Ramos (cell line): ENCODE results near the gene GABRR3.

Source experiments
- in situ Hi-C: fragments of 300-500 bp; cut with MboI; formaldehyde crosslinking; loops from one replicate; pipeline ENCODE4 v1.14.3; 2022; ENCODE audit warnings: low sequenced_read_pairs; ENCODE audit not compliant: unreplicated experiment

The GABRR3 gene

DNA sequence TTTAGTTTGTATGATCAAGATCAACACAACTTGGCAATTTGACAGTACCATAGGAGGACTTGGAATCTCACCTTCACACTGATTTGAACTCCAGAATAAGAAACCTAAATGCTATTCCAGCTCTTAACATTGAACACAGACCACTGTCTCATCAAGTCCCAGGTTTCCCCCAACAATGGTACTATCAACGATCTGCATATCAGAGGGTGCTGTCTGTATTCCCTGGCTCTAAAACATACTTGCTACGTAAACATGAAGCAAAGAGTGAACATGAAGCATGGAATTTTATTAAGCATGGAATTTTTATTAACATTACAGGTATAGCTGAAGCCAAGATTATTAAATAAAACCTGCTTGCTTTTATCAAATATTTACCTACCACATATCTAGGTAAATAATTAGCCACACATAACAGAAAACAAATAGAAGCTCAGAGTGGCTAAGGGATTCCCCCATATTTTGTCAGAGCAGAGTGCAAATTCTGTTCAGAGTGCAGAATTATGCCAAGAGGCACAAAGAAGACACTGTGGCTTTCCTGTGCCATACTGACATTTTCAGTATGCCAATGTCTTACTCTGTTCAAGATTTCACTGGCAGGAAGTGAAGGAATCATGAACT is 40.7 kb downstream of the GABRR3 start:
- in situ Hi-C loops: no loop called here

DNA sequence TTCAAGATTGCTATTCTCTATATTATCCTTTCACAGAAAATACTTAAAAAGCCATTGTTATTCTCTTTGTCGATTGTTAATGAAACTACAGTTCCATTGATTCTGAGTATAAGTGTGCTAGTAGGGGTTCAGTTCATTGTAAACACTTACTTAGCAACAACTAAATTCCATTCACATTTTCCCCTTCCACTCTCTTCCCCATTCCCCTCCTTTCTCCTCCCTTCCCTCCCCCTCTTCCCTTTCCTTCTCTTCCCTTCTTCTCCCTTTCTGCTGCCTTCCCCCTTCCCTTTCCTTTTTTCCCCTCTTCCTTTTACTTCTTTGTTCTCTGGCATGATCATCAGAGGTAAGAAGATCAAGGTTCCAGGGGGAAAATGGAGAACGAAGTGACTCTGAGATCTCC is 41.6 kb downstream of the GABRR3 start:
- in situ Hi-C loops: no loop called here

DNA sequence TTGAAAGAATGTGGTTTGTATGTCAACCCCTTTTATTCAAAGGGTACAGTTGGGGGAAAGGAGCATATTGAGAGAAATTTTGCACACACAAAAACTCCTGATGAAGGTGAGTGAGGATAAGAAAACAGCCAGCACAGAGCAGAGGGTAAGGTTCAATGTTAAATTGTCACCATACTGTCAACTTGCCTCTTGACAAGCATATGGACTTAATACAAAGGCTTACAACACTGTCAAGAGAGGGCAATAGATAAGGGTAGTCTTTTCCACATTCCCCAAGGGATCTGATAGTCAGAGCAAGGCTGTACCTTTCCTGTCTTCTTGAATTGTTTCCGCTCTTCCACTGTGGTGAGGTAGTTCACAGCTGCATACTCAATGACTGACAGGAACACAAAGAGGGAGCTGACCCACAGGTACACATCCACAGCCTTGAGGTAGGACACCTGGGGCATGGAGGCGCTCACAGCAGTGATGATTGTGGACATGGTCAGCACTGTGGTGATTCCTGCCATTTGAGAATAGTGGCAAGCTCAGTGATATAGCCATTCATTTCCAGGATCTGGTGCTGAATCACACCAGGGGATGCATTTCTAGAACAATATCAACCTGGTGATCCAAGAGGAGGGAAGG is 42.5 kb downstream of the GABRR3 start:
- in situ Hi-C loops: no loop called here

DNA sequence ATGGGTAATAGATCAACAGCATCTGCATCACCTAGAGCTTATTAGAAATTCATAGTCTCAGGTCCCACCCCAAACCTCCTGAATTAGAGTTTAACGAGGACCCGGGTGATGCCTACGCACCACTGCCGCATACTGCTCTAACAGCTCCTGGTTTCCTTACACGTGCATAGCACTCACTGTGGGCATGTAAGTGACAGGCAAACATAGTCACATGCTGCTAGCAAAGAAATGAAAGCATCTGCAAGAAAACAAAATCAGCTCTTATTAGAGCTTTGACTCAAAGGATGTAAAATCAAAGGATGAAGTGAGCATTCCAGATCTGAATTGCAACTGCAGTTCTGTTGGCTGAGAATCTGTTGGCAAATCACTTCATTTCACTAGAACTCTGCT is 43.8 kb downstream of the GABRR3 start:
- in situ Hi-C loops: no loop called here

DNA sequence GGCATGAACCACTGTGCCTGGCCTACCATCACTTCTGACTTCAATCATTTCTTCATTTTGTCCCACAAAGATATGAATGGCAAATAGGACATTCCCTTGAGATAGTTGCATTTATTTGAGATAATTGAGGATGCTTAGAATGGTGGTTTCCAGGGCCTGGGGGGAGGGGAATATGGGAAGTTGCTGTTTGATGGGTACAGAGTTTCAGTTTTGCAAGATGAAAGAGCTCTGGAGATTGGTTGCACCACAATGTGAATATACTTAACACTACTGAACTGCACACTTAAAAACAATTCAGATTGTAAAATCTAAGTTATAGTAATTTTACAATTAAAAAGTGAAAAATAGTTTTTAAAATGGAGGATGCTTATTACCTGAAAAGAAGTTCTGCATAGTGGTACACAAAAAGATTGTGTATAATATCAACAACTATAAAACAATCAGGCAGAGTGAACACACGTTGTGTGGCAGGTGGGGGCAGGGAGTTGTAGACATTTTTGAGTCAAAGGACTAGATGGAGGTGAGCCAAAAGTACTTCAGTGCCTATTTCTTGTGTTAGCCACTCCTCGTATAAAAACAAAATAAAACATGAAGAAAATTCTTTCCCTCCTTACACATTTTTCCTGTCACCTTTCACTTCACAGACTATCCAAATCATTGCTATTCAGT is 44.4 kb downstream of the GABRR3 start:
- in situ Hi-C loops: no loop called here

DNA sequence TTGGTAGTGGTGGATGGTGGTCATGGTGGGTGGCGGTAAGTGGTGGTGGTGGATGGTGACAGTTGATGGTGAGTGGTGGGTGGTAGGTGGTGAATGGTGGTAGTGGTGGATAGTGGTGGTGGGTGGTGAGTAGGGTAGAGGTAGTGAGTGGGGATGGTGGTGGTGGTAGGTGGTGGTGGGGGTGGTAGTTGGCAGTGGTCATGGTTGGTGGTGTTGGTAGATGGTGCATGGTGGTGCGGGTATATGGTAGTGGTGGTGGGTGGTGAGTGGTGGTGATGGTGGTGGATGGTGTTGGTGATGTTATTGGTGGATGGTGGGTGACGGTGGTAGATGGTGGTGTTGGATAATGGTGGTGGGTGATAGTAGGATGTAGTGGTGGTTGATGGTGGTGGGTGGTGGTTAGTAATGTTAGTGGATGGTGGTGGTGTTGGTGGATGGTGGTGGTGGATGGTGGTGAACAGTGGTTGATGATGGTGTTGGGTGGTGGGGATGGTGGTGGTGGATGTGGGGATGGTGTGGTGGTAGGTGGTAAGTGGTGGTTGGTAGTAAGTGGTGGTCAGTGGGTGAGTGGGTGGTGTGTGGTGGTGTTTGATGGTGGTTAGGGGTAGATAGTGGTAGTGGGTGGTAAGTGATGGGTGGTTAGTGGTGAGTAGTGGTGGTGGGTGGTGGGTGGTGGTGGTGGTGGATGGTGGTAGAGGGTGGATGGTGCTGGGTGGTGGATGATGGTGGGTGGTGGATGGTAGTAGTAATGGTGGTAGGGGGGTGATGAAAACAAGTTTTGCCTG is 46.1 kb downstream of the GABRR3 start:
- in situ Hi-C loops: no loop called here

DNA sequence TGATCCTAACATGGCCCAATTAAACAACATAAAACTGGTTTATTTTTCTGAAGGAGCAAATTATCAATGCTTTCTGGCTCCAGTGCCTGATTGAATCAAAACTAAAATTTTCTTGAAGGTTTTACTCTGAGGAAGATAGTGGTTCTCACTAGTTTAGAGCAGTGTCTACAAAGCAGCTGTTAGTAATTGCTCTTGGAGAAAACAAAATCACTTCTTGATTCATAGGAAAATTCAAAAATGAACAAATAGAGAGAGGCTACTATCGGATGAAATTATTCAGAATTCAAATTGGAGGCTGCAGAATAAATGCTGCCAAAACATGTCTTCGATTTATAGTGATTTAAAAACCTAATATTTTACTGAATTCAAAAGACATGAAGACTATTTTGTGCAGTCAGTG is 47.8 kb downstream of the GABRR3 start:
- in situ Hi-C loops: no loop called here

DNA sequence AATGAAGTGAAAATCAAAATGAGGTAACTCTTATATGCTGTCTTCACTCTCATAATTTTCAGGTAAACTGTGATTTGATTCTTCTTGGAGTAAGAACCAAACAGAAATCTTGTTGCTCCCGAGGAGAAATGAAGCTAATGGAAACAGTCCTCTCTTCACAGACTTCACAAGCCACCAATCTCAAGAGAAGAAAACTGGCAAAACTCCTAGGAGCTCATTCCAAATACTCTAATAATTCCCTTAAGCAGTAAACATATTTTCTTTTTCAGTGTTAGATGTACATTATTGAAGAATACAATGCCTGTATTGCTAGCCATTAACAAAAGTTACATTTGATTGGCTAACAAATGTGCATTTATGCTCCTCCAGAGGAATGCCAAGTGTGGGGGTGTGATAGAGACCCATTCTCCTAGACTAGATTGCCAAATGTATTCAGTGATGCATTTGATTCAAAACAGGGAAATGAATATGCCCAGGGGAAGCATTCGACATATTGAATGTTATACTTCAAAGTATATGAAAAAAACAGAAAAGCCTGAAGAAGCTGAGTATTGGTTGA is 51.1 kb downstream of the GABRR3 start:
- in situ Hi-C loops: no loop called here

DNA sequence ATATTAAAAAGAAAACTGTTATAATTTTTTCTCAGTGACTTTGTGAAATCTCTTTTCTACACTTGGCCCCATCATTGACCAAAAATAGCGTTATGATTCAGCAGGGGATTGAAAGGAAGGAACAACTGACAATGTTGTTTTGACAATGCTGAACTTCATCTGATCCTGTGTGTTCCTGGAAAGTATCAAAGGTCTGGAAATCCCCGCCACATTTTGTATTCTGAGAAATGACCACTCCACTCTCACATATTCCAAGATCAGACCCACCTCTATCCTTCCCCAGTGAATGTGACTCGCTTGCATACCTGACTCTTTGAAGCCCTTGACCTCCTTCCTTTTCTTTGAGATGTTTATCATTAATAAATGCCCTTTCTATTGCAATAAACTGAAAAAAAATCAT is 53.2 kb downstream of the GABRR3 start:
- in situ Hi-C loops: no loop called here

DNA sequence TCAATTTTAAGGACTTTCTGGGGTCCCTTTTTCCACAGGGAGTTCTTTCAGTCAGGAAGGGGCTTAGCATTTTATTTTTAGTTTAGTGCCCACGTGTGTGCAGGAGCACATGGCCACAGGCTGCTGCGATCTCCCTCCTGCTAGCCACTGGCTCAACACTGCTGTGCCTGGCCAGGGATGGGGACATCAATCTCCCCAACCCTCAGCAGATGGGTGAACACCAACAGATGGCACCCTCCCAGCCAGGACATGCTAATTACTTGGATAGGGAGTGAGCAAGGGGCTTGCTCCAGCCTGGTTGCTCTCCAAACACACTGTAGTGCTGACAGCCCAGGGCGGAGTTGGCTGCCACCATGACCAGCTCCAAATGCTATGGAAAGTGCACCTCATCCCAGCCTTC is 55.5 kb downstream of the GABRR3 start:
- in situ Hi-C loops: no loop called here

DNA sequence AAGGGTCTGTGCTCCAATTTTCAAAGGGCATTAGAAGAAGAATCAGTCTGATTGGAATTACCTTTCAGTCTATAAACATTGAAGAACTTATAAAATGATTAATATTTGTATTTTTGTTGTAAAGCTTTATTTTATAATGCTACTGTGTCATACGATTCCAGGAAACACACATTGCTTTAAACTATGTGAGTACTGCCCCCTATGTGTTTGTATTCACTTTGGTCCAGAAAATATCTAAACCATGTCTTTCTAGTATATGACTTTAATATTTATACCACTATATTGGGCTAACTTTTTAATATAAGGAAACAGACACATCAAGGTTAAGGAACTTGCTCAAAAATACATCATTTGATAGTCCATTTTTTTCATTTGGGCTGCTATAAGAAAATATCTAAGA is 59.6 kb downstream of the GABRR3 start:
- in situ Hi-C loops: no loop called here

DNA sequence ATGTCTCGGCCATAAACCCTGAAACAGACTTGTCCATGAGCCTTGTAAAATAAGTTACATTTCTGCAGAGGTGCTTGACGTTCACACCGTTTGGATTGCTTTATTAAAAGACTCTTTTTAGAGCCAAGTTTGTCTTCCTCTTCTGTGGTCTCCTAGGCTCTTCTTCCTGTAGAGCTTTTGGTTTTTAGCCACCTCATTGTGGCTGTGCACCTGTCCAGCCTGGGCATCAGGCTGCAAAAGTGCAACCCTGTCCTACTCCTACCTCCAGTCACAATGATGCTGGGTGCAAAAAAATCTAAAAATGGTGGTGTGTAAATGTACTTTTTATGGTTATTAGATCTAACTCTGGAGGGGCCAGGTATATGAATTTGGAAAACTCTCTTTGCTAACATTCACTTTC is 60.1 kb downstream of the GABRR3 start:
- in situ Hi-C loops: no loop called here

DNA sequence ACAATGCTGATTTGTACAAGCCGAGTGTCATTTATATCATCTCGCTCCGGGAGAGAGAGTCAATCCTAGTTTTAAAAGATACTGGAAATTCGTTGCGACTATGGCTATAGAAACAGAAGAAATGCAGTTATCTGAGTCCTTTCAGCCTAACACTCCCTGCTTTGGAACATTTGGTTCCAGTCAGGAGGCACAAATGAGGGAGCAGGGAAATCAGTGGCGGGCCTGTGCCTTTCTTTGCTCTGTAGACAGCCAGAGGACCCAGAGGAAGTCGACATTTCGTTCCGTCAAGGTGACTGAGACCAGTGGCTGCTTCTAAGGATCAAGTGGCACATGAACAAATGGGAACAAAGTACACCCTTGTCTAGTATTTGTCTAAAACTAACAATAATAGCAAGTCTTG is 62.1 kb downstream of the GABRR3 start:
- in situ Hi-C loops: no loop called here

DNA sequence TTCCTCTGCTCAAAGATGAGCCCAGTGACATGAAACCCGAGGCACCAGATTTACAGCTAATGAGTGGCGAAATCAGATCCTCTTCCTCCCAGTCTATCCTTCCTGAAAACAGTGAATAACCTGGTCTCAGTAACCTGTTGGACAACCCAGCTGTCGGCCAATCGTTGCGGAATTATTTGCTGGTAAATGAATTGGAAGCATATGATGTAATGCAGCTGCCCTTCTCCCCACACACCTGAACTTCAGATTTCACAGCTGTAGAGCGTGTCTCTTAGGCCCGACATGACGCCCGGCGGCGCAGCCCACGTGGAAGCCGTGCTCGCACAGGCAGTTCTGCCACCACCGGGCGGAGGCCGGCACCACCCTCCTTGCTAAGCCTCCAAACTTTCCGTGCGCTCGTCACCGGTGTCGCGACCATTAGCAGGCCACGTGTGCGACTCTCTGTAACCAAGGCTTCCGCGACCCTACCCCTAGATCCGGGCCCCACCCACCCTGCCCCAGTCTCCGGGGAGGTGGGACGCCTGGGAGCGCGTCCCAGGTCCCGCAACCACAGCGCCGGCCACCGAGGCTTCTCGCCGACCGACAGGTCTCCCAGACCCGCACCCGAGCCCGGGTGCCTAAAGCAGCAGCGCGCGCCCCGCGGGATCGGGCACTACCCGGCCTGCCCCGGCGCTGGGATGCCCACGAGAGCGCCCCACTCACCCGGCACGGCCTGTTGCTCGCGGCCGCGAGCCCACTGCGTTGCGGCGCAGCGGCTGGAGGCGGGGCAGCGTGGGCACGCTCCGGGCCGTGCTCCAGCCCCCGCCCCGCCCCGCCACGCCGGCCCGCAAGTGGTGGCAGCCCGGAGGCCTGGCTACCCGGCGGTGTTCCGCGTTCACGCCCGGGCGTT is 63.2 kb downstream of the GABRR3 start, which contains the start of gene RIOX2:
RIOX2 (minus strand) TSS at position 753 of the 889 bp plus-strand sequence. CDS start 4,838 bp downstream, outside the sequence.
- in situ Hi-C loops: no loop called here

DNA sequence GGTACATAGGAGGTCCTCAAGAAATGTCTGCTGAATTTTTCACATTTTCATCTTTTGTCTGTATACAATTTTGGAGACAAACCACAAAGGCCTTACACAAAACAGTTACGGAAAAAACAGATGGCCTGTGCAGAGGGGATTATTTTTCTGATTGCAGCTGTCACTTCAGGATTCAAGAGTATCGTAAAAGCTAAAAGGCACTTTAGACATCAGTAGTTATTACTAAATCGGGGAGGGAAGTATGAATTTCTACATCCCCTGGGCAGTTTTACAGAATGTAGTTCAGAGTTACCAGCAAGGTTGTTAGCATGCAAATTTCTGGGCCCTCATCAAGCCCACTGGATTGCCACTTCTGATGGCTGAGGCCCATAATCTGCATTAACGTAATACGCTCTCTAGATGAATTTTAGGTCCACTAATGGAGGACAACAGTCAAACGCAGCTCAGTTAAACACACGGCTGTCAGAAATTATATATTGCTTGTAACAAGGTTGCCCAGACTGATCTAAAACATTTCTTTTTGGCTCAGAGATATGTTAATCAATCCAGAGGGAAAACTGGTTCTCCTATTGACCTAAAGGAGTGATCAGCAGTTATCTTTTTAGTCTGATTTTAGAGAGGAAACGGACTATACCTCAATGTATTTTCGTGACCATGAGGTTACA is 64.0 kb downstream of the GABRR3 start:
- in situ Hi-C loops: no loop called here

DNA sequence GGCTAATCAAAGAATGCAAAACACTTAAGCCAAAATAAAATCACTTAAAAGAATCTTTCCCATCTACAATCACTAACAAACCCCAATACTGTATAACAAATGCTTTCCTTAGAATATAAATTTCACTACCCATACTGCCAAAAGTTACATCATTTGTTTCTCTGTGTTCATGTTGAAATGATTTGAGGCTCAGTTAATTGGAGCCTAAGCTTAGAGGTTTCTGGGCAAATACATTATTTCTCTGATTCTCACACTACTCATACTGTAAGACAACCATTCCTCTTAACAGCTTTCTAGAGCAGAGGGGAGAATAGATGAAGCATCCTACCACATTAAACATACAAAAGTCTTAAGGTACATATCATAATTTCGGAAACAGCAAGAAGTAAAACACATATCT is 65.0 kb downstream of the GABRR3 start:
- in situ Hi-C loops: no loop called here

DNA sequence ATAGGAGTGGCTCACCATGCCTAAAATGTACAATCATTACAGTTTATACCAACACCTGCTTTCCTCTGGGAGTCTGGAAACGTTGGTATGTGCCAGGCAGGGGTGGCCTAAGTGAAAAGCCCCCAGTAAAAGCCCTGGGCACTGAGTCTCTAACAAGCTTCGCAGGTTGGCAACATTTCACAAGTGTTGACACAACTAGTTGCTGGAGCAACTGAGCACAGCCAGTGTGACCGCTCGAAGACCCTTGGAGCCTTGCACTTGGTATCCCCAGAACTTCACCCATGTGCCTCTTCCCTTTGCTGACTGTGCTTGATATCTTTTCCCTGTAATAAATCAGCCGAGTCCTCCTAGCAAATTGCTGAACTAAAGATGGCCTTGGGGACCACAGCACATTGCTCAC is 65.6 kb downstream of the GABRR3 start:
- in situ Hi-C loops: no loop called here

DNA sequence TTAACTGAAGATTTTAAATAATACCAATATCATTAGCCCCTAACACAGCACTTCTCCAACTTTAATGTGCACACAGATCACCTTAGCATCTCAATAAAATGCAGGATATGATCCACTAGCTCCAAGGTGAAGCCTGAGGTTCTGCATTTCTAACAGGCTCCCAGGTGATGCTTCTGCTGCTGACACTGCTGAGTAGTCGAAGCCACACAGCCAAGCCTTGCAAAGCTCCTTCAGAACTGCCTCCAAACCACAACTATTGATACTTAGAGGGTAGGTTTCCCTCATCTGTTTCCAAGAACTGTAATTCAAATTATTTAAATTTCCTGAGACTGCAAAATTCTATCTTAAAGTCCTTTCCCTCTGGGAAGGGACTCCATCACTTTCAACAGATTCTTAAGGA is 66.7 kb downstream of the GABRR3 start:
- in situ Hi-C loops: no loop called here

DNA sequence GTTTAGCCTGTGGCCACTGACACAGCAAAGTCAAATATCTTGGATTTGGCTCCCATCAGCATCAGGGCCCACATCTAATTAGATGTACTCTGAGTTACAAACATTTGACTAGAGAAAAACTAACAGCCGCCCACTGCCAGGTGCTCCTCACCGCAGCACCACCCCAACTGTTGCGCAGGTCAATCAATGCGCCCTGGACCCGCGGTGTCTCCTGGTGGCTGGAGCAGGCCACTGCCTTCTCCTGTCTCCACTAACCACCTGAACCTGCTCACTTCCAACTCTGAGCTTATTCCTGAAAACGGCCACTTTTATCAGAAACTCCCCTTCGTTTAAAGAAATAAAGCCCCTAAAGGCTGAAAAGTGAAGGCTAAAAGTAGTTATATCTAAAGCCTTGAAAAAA is 67.1 kb downstream of the GABRR3 start:
- in situ Hi-C loops: no loop called here
